Superior temporal gyrus (tissue), 1 donor: ENCODE measurements around the gene HAL.

Experiments
- DNase-seq: peaks from one replicate; pipeline ENCODE4 v3.0.0-alpha.2; 2016; ENCODE audit errors: extremely low spot score

HAL gene

DNA sequence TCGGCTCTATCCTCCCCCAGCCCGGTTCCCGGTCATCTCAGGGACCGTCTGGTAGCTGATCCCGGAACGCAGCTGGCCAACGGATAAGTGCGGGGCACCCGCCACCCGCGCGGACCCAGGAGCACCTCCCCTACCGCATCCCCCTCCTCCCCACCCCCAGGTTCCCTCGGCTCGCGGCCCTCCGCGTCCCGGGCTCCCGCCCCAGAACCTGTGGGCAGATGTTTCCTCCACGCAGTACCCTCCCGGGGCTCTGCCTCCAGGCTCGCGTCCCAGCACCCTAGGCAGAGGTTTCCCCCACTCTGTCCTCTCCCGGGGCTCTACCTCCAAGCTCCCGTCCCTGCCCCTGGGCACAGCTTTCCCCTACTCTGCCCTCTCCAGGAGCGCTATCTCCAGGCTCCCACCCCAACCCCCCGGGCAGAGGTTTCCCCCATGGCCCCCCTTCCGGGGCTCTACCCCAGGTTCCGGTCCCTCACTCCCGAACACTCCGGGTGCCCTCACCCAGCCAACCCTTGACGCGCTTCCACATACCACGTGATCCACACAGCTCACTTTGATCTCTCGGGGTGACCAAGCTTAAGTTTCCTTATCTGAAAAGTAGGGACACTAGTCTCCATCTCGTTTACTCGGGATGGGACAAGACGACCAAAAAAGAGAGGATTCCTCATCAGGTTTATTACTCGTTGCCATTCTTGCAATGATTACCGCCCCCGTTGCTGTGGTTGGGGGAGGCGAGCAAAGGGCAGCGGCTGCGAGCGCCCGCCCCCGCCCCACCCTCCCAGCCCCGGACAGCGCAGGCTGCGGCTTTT is 53.4 kb downstream of the HAL start, which contains the start of gene CCDC38:
Gene CCDC38 (minus strand): TSS at position 91 of the 806 bp plus-strand sequence. CDS start 6,105 bp downstream, outside the sequence.
- peak; percentile 83 for DNase-seq

- peak; percentile 23 for DNase-seq
Measured at GRCh38 chr12:95942101-95942523, 54.0 kb downstream of the HAL start.

- DNase-seq: no peak
Measured at GRCh38 chr12:95940514-95940913, 55.6 kb downstream of the HAL start.
